Measurements from ENCODE around the gene CHST7.

The CHST7 gene

GRCh38 chrX:46554942-46555341 is 18.6 kb upstream of the CHST7 start:
- no peak overlapping the region for H3K4me3 ChIP-seq (ENCODE audit: low read length)
- no peaks in the 10 kb centered on the region for H3K27me3 ChIP-seq (ENCODE audit: control insufficient read depth, insufficient read depth, low read length)
- H3K27ac ChIP-seq (ENCODE audit: low read depth, low read length): no peak overlapping the region
- no peak overlapping the region for H3K9ac ChIP-seq (ENCODE audit: low read length)
- H3K36me3 ChIP-seq (ENCODE audit: control insufficient read depth, insufficient read depth, low read length): no peaks in the 10 kb centered on the region
- H3K4me1 ChIP-seq (ENCODE audit: control insufficient read depth, insufficient read depth, low read length): no peaks in the 10 kb centered on the region

DNA sequence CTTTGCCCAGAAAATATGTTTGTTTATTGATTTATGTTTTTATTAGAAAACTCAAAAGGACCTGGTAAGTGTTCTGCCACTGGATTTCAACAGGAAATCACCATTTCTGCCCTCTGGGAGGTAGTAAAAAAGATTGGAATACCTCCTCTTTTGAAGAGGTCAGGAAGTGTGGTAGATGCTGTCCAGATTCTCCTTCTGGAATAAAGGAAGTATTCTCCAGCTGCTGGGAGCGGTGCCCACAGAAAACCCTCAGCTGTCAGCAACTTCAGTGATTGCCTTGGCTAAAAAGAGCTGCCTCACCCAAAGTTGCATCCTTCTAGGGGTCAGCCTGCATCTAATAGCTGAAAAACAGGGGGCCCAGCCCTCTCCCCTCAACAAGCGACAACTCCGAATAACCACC is 14.5 kb upstream of the CHST7 start:
- Histone ChIP-seq H3K4me1 (ENCODE audit: control insufficient read depth, insufficient read depth, low read length) (no peaks in the 10 kb centered on the region), H3K27ac (ENCODE audit: low read depth, low read length) (no peak overlapping the region), H3K9ac (ENCODE audit: low read length) (no peak overlapping the region), H3K27me3 (ENCODE audit: control insufficient read depth, insufficient read depth, low read length) (no peaks in the 10 kb centered on the region), H3K4me3 (ENCODE audit: low read length) (no peak overlapping the region), H3K36me3 (ENCODE audit: control insufficient read depth, insufficient read depth, low read length) (no peaks in the 10 kb centered on the region)

- Histone ChIP-seq H3K4me3 (ENCODE audit: low read length) (no peak overlapping the region), H3K4me1 (ENCODE audit: control insufficient read depth, insufficient read depth, low read length) (no peaks in the 10 kb centered on the region), H3K27me3 (ENCODE audit: control insufficient read depth, insufficient read depth, low read length) (no peaks in the 10 kb centered on the region), H3K27ac (ENCODE audit: low read depth, low read length) (no peak overlapping the region), H3K36me3 (ENCODE audit: control insufficient read depth, insufficient read depth, low read length) (no peaks in the 10 kb centered on the region), H3K9ac (ENCODE audit: low read length) (no peak overlapping the region)
These were observed 11.5 kb upstream of the CHST7 start for GRCh38 chrX:46561824-46562657.

DNA sequence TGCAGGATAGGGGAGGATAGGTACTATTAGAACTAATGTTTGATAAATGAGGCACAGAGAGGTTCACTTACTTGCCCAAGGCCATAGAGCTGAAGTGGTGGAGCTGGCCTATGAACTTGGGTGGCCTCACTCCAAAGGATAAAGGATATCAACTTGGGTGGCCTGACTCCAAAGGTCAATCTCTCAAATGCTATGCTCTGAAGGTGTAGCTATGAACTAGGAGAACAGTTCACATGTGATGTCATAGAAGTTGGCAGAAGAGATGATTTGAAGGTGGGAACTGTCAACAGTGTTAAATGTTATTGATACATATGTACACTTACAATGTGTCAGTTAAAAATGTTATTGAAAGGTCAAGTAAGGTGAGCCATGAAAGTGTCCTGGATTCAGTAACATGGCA is 6.2 kb upstream of the CHST7 start:
- no peak overlapping the region for H3K9ac ChIP-seq (ENCODE audit: low read length)
- H3K27ac ChIP-seq (ENCODE audit: low read depth, low read length): no peak overlapping the region
- no peaks in the 10 kb centered on the region for H3K4me1 ChIP-seq (ENCODE audit: control insufficient read depth, insufficient read depth, low read length)
- H3K36me3 ChIP-seq (ENCODE audit: control insufficient read depth, insufficient read depth, low read length): no peaks in the 10 kb centered on the region
- H3K4me3 ChIP-seq (ENCODE audit: low read length): no peak overlapping the region
- peaks cover 3% of the 10 kb centered on the region for H3K27me3 ChIP-seq (ENCODE audit: control insufficient read depth, insufficient read depth, low read length)

DNA sequence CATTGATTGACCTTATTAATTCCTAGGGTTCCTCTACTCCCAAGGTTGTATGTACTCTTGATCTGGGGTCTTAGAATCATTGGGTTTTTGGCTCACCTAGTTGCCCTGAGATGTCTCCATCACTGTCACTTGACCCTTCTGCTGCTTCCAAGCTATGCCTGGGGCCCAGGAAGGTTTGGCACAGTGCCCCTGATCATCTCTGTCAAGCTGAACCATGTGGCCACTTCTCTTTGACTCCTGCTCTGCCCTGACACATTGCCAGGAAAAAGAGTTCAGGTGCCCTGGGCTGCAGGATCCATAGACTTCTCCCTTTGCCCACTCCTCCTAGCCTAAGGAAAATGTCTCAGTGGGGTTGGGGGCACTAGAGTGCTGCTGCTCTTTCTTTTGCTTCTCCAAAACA is 3.9 kb upstream of the CHST7 start:
- H3K27ac ChIP-seq (ENCODE audit: low read depth, low read length): no peak overlapping the region
- no peaks in the 10 kb centered on the region for H3K4me1 ChIP-seq (ENCODE audit: control insufficient read depth, insufficient read depth, low read length)
- H3K36me3 ChIP-seq (ENCODE audit: control insufficient read depth, insufficient read depth, low read length): no peaks in the 10 kb centered on the region
- no peak overlapping the region for H3K4me3 ChIP-seq (ENCODE audit: low read length)
- no peak overlapping the region for H3K9ac ChIP-seq (ENCODE audit: low read length)
- H3K27me3 ChIP-seq (ENCODE audit: control insufficient read depth, insufficient read depth, low read length): peaks cover 3% of the 10 kb centered on the region

GRCh38 chrX:46571423-46572339 is 1.9 kb upstream of the CHST7 start:
- H3K9ac ChIP-seq (ENCODE audit: low read length): no peak overlapping the region
- H3K4me1 ChIP-seq (ENCODE audit: control insufficient read depth, insufficient read depth, low read length): no peaks in the 10 kb centered on the region
- H3K27ac ChIP-seq (ENCODE audit: low read depth, low read length): no peak overlapping the region
- no peak overlapping the region for H3K4me3 ChIP-seq (ENCODE audit: low read length)
- H3K27me3 ChIP-seq (ENCODE audit: control insufficient read depth, insufficient read depth, low read length): peaks cover 7% of the 10 kb centered on the region
- no peaks in the 10 kb centered on the region for H3K36me3 ChIP-seq (ENCODE audit: control insufficient read depth, insufficient read depth, low read length)

DNA sequence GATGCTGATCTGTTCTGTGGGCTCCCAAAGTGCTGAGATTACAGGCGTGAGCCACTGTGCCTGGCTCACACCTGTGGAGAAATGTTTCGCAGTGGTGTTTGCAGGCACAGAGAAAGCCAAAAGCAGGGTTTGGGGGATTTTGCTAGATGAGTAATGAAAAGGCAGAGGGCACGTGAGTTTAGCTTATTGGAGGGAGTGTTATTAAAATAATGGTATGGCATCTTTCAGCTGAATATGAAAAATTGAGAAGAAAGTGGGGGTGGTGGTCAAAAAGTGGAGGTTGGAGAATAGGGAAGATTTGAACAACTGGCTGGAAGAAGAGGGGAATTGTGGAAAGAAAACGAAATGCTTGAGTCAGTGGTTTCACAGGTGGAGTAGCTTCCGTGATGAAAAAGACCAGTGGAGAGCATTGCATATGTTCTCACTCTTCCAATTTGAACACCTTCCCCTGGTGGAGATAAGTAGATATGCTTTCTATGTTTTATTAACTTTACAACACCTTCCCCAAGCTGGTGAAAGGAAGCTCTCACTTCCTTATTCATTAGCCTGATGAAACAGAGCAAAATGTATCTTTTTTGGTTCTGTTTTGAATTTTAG is 1.1 kb upstream of the CHST7 start:
- H3K27me3 ChIP-seq (ENCODE audit: control insufficient read depth, insufficient read depth, low read length): peaks cover 7% of the 10 kb centered on the region
- H3K9ac ChIP-seq (ENCODE audit: low read length): no peak overlapping the region
- H3K36me3 ChIP-seq (ENCODE audit: control insufficient read depth, insufficient read depth, low read length): no peaks in the 10 kb centered on the region
- H3K27ac ChIP-seq (ENCODE audit: low read depth, low read length): no peak overlapping the region
- no peaks in the 10 kb centered on the region for H3K4me1 ChIP-seq (ENCODE audit: control insufficient read depth, insufficient read depth, low read length)
- no peak overlapping the region for H3K4me3 ChIP-seq (ENCODE audit: low read length)

DNA sequence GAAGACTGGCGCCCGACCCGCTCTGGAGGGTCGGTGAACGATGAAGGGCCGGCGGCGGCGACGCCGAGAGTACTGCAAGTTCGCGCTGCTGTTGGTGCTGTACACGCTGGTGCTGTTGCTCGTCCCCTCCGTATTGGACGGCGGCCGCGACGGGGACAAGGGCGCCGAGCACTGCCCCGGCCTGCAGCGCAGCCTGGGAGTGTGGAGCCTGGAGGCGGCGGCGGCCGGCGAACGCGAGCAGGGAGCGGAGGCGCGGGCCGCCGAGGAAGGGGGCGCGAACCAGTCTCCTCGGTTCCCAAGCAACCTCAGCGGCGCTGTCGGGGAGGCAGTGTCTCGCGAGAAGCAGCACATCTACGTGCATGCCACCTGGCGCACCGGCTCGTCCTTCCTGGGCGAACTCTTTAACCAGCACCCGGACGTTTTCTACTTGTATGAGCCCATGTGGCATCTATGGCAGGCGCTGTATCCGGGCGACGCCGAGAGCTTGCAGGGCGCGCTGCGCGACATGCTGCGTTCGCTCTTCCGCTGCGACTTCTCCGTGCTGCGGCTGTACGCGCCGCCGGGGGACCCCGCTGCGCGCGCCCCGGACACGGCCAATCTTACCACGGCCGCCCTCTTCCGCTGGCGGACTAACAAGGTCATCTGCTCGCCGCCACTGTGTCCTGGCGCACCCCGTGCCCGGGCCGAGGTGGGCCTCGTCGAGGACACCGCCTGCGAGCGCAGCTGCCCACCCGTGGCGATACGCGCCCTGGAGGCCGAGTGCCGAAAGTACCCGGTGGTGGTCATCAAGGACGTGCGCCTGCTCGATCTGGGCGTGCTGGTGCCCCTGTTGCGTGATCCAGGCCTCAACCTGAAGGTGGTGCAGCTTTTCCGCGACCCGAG is 568 bp downstream of the CHST7 start:
- H3K27ac ChIP-seq (ENCODE audit: low read depth, low read length): no peak overlapping the region
- H3K27me3 ChIP-seq (ENCODE audit: control insufficient read depth, insufficient read depth, low read length): peaks cover 7% of the 10 kb centered on the region
- no peaks in the 10 kb centered on the region for H3K36me3 ChIP-seq (ENCODE audit: control insufficient read depth, insufficient read depth, low read length)
- no peak overlapping the region for H3K9ac ChIP-seq (ENCODE audit: low read length)
- H3K4me3 ChIP-seq (ENCODE audit: low read length): peak overlapping the region; percentile 69
- no peaks in the 10 kb centered on the region for H3K4me1 ChIP-seq (ENCODE audit: control insufficient read depth, insufficient read depth, low read length)

- peaks cover 7% of the 10 kb centered on the region for H3K27me3 ChIP-seq (ENCODE audit: control insufficient read depth, insufficient read depth, low read length)
- H3K9ac ChIP-seq (ENCODE audit: low read length): no peak overlapping the region
- no peak overlapping the region for H3K27ac ChIP-seq (ENCODE audit: low read depth, low read length)
- no peaks in the 10 kb centered on the region for H3K36me3 ChIP-seq (ENCODE audit: control insufficient read depth, insufficient read depth, low read length)
- H3K4me3 ChIP-seq (ENCODE audit: low read length): peak overlapping the region; percentile 69
- no peaks in the 10 kb centered on the region for H3K4me1 ChIP-seq (ENCODE audit: control insufficient read depth, insufficient read depth, low read length)
These were observed 1.3 kb downstream of the CHST7 start for GRCh38 chrX:46574774-46575381.

GRCh38 chrX:46575586-46575985 is 2.0 kb downstream of the CHST7 start:
- no peak overlapping the region for H3K27ac ChIP-seq (ENCODE audit: low read depth, low read length)

GRCh38 chrX:46575991-46576392 is 2.4 kb downstream of the CHST7 start:
- Histone ChIP-seq H3K27me3 (ENCODE audit: control insufficient read depth, insufficient read depth, low read length) (peaks cover 7% of the 10 kb centered on the region), H3K4me1 (ENCODE audit: control insufficient read depth, insufficient read depth, low read length) (no peaks in the 10 kb centered on the region), H3K4me3 (ENCODE audit: low read length) (no peak overlapping the region), H3K27ac (ENCODE audit: low read depth, low read length) (no peak overlapping the region), H3K9ac (ENCODE audit: low read length) (no peak overlapping the region), H3K36me3 (ENCODE audit: control insufficient read depth, insufficient read depth, low read length) (no peaks in the 10 kb centered on the region)

More at GRCh38 chrX:46575586-46575985, 2.0 kb downstream of the CHST7 start:
- Histone ChIP-seq H3K4me1 (ENCODE audit: control insufficient read depth, insufficient read depth, low read length) (no peaks in the 10 kb centered on the region), H3K9ac (ENCODE audit: low read length) (no peak overlapping the region), H3K4me3 (ENCODE audit: low read length) (peak overlapping the region; percentile 69), H3K36me3 (ENCODE audit: control insufficient read depth, insufficient read depth, low read length) (no peaks in the 10 kb centered on the region), H3K27me3 (ENCODE audit: control insufficient read depth, insufficient read depth, low read length) (peaks cover 7% of the 10 kb centered on the region)

All from rectal smooth muscle tissue (tissue), 1 donor.